ENCODE results near the gene C1D. TPM values are rescaled to one million over a fixed set of nuclear protein-coding genes. Genes with fewer than 3 reads are reported as not detected.

Gene C1D
- 2.7 and 13.6 TPM in 2 replicates for total RNA-seq (2012; rRNA removed)
- polyA plus RNA-seq (2012; rRNA removed): 14.3 and 16.7 TPM in 2 replicates
- 1.7 and 3.4 TPM in 2 replicates for polyA plus RNA-seq (2012; cell fraction: cytosol; rRNA removed)
- polyA plus RNA-seq (2012; cell fraction: nucleus; rRNA removed; ENCODE audit: low replicate concordance): 0.37 and 7.2 TPM in 2 replicates
- Bru-seq, nascent RNA: percentile 85 among the genes with signal in this experiment
- BruChase-seq, experiment 1, labeled RNA remaining after a 6-hour chase: percentile 72 among the genes with signal in this experiment
- percentile 75 among the genes with signal in this experiment for BruChase-seq, experiment 2, labeled RNA remaining after a 2-hour chase
- long read RNA-seq, transcript C1D-204 (5 exons, 736 nt): major isoform, 14 of 20 reads
- long read RNA-seq, partial matches to known transcripts: 1 of 20 reads
- long read RNA-seq, other reads (novel, unspliced or antisense): 3 of 20 reads

- peak within 1 kb of the TSS; percentile 95 for H4K91ac ChIP-seq (ENCODE audit: insufficient read depth, low read depth, low read length)
- peak within 1 kb of the TSS; percentile 99 for H3K14ac ChIP-seq (replicated peaks; ENCODE audit: low read depth, low read length)
- H3K18ac ChIP-seq (ENCODE audit: low read depth, low read length): peak within 1 kb of the TSS; percentile 78
- peak within 1 kb of the TSS; percentile 72 for H3K4me3 ChIP-seq (ENCODE audit: insufficient read depth, low read depth, low read length)
- ATAC-seq (ENCODE audit: low read depth): peak; percentile 98
- H3K23ac ChIP-seq (ENCODE audit: low read depth, low read length): peak within 1 kb of the TSS; percentile 99
- H2AK9ac ChIP-seq (replicated peaks; ENCODE audit: low read depth, low read length, poor library complexity): peak within 1 kb of the TSS; percentile 81
- peak within 1 kb of the TSS; percentile 93; the same call in 1 of the 2 replicates for H2AK5ac ChIP-seq (ENCODE audit: low read depth, low read length)
- no peaks in the 10 kb centered on the region; the same call in 1 of the 2 replicates for H3K9me1 ChIP-seq (ENCODE audit: insufficient read depth, low read length)
- dilution Hi-C loops (cut with HindIII; ENCODE audit: low sequenced_read_pairs, unreplicated experiment) (no loop called here), in situ Hi-C loops (cut with MboI; ENCODE audit: low sequenced_read_pairs) (no loop called here), intact Hi-C loops (cut with micrococcal nuclease) (no loop called here)
- H3K36me3 ChIP-seq (ENCODE audit: control insufficient read depth, insufficient read depth, low read length): no peaks in the 10 kb centered on the region
- H2BK120ac ChIP-seq (ENCODE audit: low read depth, low read length): peak within 1 kb of the TSS; percentile 86
- POLR2A ChIA-PET (ENCODE audit: unreplicated experiment): interaction anchor here (0.6 to 1.2 kb wide), 2 partner anchors 13 to 218 kb away, joined by 3 to 6 read pairs; no protein-coding TSS in a partner anchor
- peaks cover 19 to 41% of the 10 kb centered on the region in 2 experiments for H3K79me1 ChIP-seq (ENCODE audit: low read depth in 1 of 2, low read length in 2 of 2)
- peak within 1 kb of the TSS; percentile 84 for H2BK5ac ChIP-seq (ENCODE audit: low read depth, low read length, poor library complexity, severe bottlenecking)
- peak within 1 kb of the TSS; percentile 99 for H3K56ac ChIP-seq (ENCODE audit: extremely low read depth, insufficient read depth, low read length)
- DNase-seq: peak; percentile 88
- H2BK20ac ChIP-seq (ENCODE audit: low read depth, low read length): 0 out of 2 replicates have a peak within 1 kb of the TSS, but pooled peaks have one; percentile 50
- no peaks in the 10 kb centered on the region for H3K9me3 ChIP-seq (ENCODE audit: control insufficient read depth, insufficient read depth, low read length)
- BruUV-seq (replicated peaks): TSS peak; percentile 86
- peak within 1 kb of the TSS; percentile 90 for H4K5ac ChIP-seq (ENCODE audit: low read depth, low read length)
- H2AFZ ChIP-seq (replicated peaks; ENCODE audit: low read length, poor library complexity): peak within 1 kb of the TSS; percentile 94
- H4K8ac ChIP-seq (ENCODE audit: low read depth in 2 of 2, low read length in 2 of 2): peak within 1 kb of the TSS; percentile 93 to 99
- no peaks in the 10 kb centered on the region for H3K4me1 ChIP-seq (ENCODE audit: control insufficient read depth, insufficient read depth, low read length)
- no peak within 1 kb of the TSS; the same call in 2 of the 3 replicates for H2BK15ac ChIP-seq (ENCODE audit: low read depth, low read length)
- WGBS, 2 experiments (ENCODE audit: extremely low coverage in 2 of 2, insufficient read length in 1 of 2): 0% methylated on average over 20 of the region's 34 CpGs; no CpG with 5 or more reads in 1 of the 2 experiments
- peak within 1 kb of the TSS; percentile 84 for H3K27ac ChIP-seq (ENCODE audit: insufficient read depth, low read length)
- H3K27me3 ChIP-seq (ENCODE audit: control insufficient read depth, insufficient read depth, low read length): no peaks in the 10 kb centered on the region
- peak within 1 kb of the TSS; percentile 98 for H3K4ac ChIP-seq (ENCODE audit: low read depth, low read length)
- H4K20me1 ChIP-seq (ENCODE audit: insufficient read depth, low read length): peaks cover 10% of the 10 kb centered on the region; the same call in 1 of the 2 replicates
- peak within 1 kb of the TSS; percentile 94 for H3K4me2 ChIP-seq (ENCODE audit: low read depth, low read length)
- peak within 1 kb of the TSS; percentile 94 for H3K9ac ChIP-seq (ENCODE audit: low read depth, low read length)
- CTCF ChIA-PET: no interaction called here
- TF ChIP-seq RFX5 (IDR thresholded peaks at IDR 0.05; ENCODE audit: low read depth, low read length): no peak
- 0 out of 2 replicates have a peak, but pooled peaks have one; percentile 2 for TF ChIP-seq SMC3 (IDR thresholded peaks at IDR 0.05; ENCODE audit: low read depth, low read length)
- TF ChIP-seq CEBPB (IDR thresholded peaks at IDR 0.05; ENCODE audit: low read depth, low read length): no peak
- TF ChIP-seq FOS (IDR thresholded peaks at IDR 0.05; ENCODE audit: low read depth, low read length): 0 out of 2 replicates have a peak, but pooled peaks have one; percentile 20
- 0 out of 2 replicates have a peak, but pooled peaks have one; percentile 3 for TF ChIP-seq NFE2L2 (IDR thresholded peaks at IDR 0.05; ENCODE audit: low read depth, low read length)
- TF ChIP-seq MXI1 (IDR thresholded peaks at IDR 0.05; ENCODE audit: borderline replicate concordance, low read depth, low read length): peak; percentile 62; the same call in 1 of the 2 replicates
- peak; percentile 100 for TF ChIP-seq MAZ (IDR thresholded peaks at IDR 0.05; ENCODE audit: borderline replicate concordance, low read depth, low read length)
- TF ChIP-seq MAFK (IDR thresholded peaks at IDR 0.05; ENCODE audit: low read depth, low read length): no peak
- TF ChIP-seq ELK1 (IDR thresholded peaks at IDR 0.05; ENCODE audit: borderline replicate concordance, low read depth, low read length): no peak
- peak; percentile 79 for TF ChIP-seq POLR2A (IDR thresholded peaks at IDR 0.05; ENCODE audit: low read depth, low read length)
- TF ChIP-seq RCOR1 (IDR thresholded peaks at IDR 0.05; ENCODE audit: insufficient replicate concordance, low read length): no peak
- TF ChIP-seq CTCF (conservative IDR thresholded peaks at IDR 0.05; ENCODE audit: low read depth, low read length): no peak
Measured at GRCh38 chr2:68062680-68063387, at the start of gene C1D. Gene C1D, minus strand, starts transcription at chr2:68063004. Its CDS starts 15,694 bp downstream, at chr2:68047310.
